Upper lobe of left lung (tissue), 4 donors: ENCODE measurements around the gene CDC73.

ENCODE experiments used
- EP300 ChIP-seq, 4 donors: sonication (generic); formaldehyde crosslinking; IDR thresholded peaks; one replicate each; pipeline ENCODE4 v1.5.1; 2017; ENCODE audit warnings: antibody characterized with exemption in 4 of 4, control low read depth in 2 of 4
- POLR2AphosphoS5 ChIP-seq, 2 donors: sonication (generic); formaldehyde crosslinking; IDR thresholded peaks; one replicate each; pipeline ENCODE4 v1.5.1; 2017; ENCODE audit warnings: antibody characterized with exemption in 2 of 2
- TF ChIP-seq, protein P1 (sequence below), 6 experiments: fragments of 450-650 bp in 4 of 6; fragments of 200-600 bp in 2 of 6; sonication (generic) in 2 of 6; IDR thresholded peaks; one replicate each; pipeline ENCODE4 v1.5.1; 2016 to 2019; ENCODE audit warnings: antibody characterized with exemption in 6 of 6

GRCh38 chr1:193212637-193213036, 90.8 kb downstream of the CDC73 start:
- TF ChIP-seq EP300 (IDR thresholded peaks at IDR 0.05) (no peak), POLR2AphosphoS5 (IDR thresholded peaks at IDR 0.05) (no peak)
- TF ChIP-seq, protein P1, sequence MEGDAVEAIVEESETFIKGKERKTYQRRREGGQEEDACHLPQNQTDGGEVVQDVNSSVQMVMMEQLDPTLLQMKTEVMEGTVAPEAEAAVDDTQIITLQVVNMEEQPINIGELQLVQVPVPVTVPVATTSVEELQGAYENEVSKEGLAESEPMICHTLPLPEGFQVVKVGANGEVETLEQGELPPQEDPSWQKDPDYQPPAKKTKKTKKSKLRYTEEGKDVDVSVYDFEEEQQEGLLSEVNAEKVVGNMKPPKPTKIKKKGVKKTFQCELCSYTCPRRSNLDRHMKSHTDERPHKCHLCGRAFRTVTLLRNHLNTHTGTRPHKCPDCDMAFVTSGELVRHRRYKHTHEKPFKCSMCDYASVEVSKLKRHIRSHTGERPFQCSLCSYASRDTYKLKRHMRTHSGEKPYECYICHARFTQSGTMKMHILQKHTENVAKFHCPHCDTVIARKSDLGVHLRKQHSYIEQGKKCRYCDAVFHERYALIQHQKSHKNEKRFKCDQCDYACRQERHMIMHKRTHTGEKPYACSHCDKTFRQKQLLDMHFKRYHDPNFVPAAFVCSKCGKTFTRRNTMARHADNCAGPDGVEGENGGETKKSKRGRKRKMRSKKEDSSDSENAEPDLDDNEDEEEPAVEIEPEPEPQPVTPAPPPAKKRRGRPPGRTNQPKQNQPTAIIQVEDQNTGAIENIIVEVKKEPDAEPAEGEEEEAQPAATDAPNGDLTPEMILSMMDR (IDR thresholded peaks at IDR 0.05) = no peak
